Colonic mucosa (tissue), 4 donors: ENCODE measurements around the gene BCKDHA. TPM values are rescaled to one million over a fixed set of nuclear protein-coding genes. Genes with fewer than 3 reads are reported as not detected.

Experiments
- DNase-seq: peaks from one replicate; pipeline ENCODE4 v3.0.0-alpha.2; 2020
- H3K27ac ChIP-seq: fragments of 200-600 bp; one replicate; pipeline ENCODE4 v1.8.0; 2021
- H3K27me3 ChIP-seq: fragments of 200-600 bp; one replicate; pipeline ENCODE4 v1.8.0; 2021
- H3K36me3 ChIP-seq: fragments of 200-600 bp; one replicate; pipeline ENCODE4 v1.8.0; 2021
- H3K4me1 ChIP-seq: fragments of 200-600 bp; one replicate; pipeline ENCODE4 v1.8.0; 2021; ENCODE audit warnings: mild to moderate bottlenecking
- H3K4me3 ChIP-seq: fragments of 200-600 bp; one replicate; pipeline ENCODE4 v1.8.0; 2021
- H3K9ac ChIP-seq, 2 donors: one replicate each; pipeline ENCODE4 v1.7.0; 2013; ENCODE audit warnings: control low read depth in 2 of 2, low read depth in 2 of 2, low read length in 2 of 2
- H3K9me3 ChIP-seq: fragments of 200-600 bp; one replicate; pipeline ENCODE4 v1.8.0; 2021
- CTCF ChIP-seq: fragments of 200-600 bp; IDR thresholded peaks from one replicate; pipeline ENCODE4 v1.8.0; 2022; ENCODE audit warnings: antibody characterized with exemption, mild to moderate bottlenecking
- intact Hi-C: fragments of 100-400 bp; cut with DNase I; formaldehyde crosslinking; loops from one replicate; pipeline ENCODE4 v1.14.1; 2022
- total RNA-seq, 2 donors: library from RNA; stranded (reverse); fragmentation: NEBNext Ultra II Directional in 1 of 2; extraction: Animal tissue kit (Norgen Biotek cat#: 25700) in 1 of 2; gene quantifications; one replicate each; pipeline ENCODE4 v1.2.1, GENCODE V29; 2021
- donor health status: healthy.
- donor health status: DM: no; HTN: no; CAD: no.
- donor health status: DM: no; HTN: no; CAD: no.

Gene BCKDHA
- total RNA-seq, 2 donors from 2014 or later: 18.8 to 31.7 TPM

DNA sequence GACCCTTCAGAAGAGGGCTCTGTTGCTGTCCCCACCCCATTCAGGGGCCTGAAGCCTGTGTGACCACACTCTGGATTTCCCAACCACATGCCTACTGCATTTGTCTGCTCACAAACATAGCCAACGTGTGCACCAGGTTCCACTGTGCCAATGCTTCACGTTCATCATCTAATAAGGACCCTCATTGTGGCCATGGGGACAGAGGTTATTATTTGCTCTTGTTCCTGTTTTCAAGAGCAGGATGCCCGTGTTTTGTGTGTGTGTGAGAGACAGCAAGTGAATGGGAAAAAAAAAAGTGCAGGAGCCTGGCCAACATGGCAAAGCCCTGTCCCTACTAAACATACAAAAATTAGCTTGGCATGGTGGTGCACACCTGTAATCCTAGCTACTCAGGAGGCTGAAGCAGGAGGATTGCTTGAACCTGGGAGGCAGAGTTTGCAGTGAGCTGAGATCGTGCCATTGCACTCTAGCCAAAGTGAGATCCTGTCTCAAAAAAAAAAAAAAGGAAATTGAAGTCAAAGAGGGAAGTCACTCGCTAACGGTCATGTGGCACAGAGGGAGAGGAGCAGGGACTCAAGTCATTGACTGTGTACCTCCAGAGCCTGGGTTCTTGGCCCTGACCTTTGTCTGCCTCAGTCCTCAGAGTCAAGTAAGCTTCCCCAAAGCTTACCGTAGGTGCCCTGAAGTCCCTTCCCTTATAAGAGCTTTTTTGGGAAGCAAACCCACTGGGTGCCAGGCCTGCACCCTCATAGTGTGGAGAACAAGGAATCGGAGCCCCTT, 22.7 kb downstream of the BCKDHA start:
- TF ChIP-seq CTCF: no peak
- Histone ChIP-seq H3K27ac (peak overlapping the region; percentile 53), H3K4me3 (no peak overlapping the region), H3K36me3 (peaks cover 9% of the 10 kb centered on the region), H3K4me1 (peaks cover 6% of the 10 kb centered on the region), H3K9ac (no peak overlapping the region), H3K27me3 (no peaks in the 10 kb centered on the region), H3K9me3 (no peaks in the 10 kb centered on the region)
- intact Hi-C loops: no loop called here
- DNase-seq: no peak

GRCh38 chr19:41421314-41421713, 23.7 kb downstream of the BCKDHA start:
- no peak for TF ChIP-seq CTCF
- H3K9me3 ChIP-seq: no peaks in the 10 kb centered on the region
- peaks cover 9% of the 10 kb centered on the region for H3K36me3 ChIP-seq
- H3K9ac ChIP-seq: peak overlapping the region; percentile 27 to 48
- H3K27me3 ChIP-seq: no peaks in the 10 kb centered on the region
- H3K4me1 ChIP-seq: peaks cover 6% of the 10 kb centered on the region
- intact Hi-C loops: no loop called here
- DNase-seq: peak; percentile 79
- no peak overlapping the region for H3K4me3 ChIP-seq
- peak overlapping the region; percentile 53 for H3K27ac ChIP-seq

- Histone ChIP-seq H3K27ac (peak overlapping the region; percentile 17), H3K9me3 (no peaks in the 10 kb centered on the region), H3K4me1 (peaks cover 6% of the 10 kb centered on the region), H3K9ac (peak overlapping the region in 1 of 2 donors; percentile 48), H3K36me3 (peaks cover 9% of the 10 kb centered on the region), H3K4me3 (no peak overlapping the region), H3K27me3 (no peaks in the 10 kb centered on the region)
- no peak for DNase-seq
- TF ChIP-seq CTCF: no peak
- intact Hi-C loops: no loop called here
Observed at GRCh38 chr19:41421973-41422372, 24.4 kb downstream of the BCKDHA start.

- H3K27ac ChIP-seq: no peak overlapping the region
- no peak overlapping the region for H3K4me3 ChIP-seq
- peak overlapping the region in 1 of 2 donors; percentile 40 for H3K9ac ChIP-seq
- H3K36me3 ChIP-seq: peaks cover 9% of the 10 kb centered on the region
- H3K9me3 ChIP-seq: no peaks in the 10 kb centered on the region
- H3K27me3 ChIP-seq: no peaks in the 10 kb centered on the region
- DNase-seq: no peak
- peaks cover 6% of the 10 kb centered on the region for H3K4me1 ChIP-seq
- TF ChIP-seq CTCF: no peak
- intact Hi-C loops: no loop called here
Observed at GRCh38 chr19:41422456-41422855, 24.8 kb downstream of the BCKDHA start.

- DNase-seq: no peak
Observed at GRCh38 chr19:41422955-41423354, 25.3 kb downstream of the BCKDHA start.

More at GRCh38 chr19:41422955-41423354, 25.3 kb downstream of the BCKDHA start:
- no peaks in the 10 kb centered on the region for H3K27me3 ChIP-seq
- H3K4me1 ChIP-seq: peaks cover 6% of the 10 kb centered on the region
- H3K27ac ChIP-seq: no peak overlapping the region
- no peak overlapping the region for H3K4me3 ChIP-seq
- no peak for TF ChIP-seq CTCF
- H3K9ac ChIP-seq: no peak overlapping the region
- H3K9me3 ChIP-seq: no peaks in the 10 kb centered on the region
- intact Hi-C loops: no loop called here
- peaks cover 9% of the 10 kb centered on the region for H3K36me3 ChIP-seq
